22Rv1 (cell line): Measurements from ENCODE around the gene ZBTB11.
"Not testable (repeated sequence)": the region's sequence is repeated elsewhere in the genome, so short reads cannot be mapped to it uniquely, and the experiment has no call there.

Source experiments
- H3K27ac ChIP-seq: fragments of 450-650 bp; 2 replicates; pipeline ENCODE4 v1.5.1; 2017
- CTCF ChIP-seq: fragments of 450-650 bp; IDR thresholded peaks from 2 replicates; pipeline ENCODE4 v1.5.1; 2017; ENCODE audit warnings: mild to moderate bottlenecking
- ZFX ChIP-seq: fragments of 450-650 bp; IDR thresholded peaks from 2 replicates; pipeline ENCODE4 v1.6.1; 2017; ENCODE audit warnings: antibody characterized with exemption, borderline replicate concordance

Gene ZBTB11

DNA sequence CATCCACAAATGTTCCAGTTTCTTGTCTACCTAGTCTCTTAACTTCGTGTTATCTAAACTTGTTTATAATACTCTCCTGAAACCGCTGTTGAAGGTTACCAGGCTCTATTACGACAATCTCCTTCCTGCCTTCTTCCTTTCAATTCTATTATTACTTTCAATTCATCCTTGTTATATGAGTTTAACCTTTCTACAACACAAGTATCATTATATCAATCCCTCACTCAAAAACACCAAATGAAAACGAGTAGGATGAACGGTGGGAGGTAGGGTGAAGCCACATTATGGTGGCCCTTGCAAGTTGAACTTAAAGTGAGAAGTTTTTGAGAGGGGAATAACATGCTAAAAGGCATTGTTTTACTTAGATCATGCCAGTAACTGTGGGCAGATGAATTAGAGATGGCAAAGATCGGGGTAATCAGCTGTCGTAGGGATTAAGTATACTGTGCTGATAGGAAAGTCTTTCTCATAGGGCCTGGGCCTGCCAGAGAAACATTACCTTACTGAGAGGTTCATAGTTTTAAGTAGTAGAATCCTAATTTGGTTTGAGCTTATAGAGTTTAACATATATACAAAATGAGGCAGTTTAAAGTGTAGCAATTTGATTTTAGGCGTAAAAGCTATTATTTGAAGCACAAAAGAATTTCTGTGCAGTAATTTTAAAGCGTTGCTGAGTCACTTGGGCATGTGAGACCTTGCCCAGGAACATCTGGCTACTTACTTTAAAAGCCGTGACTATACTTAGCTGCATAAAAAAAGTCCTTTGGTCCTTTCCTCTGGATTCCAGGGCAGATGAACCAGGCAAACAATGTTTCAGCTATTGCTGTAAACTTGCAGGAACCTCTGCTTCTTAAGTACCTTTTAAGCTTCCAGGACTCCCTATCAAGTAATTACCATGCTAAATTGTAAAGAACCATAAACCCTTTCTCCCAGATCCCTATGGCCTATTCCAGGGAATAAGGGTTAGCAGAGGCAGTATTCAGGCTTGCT, 44.2 kb upstream of the ZBTB11 start:
- TF ChIP-seq CTCF (no peak), ZFX (no peak)
- H3K27ac ChIP-seq = 0 out of 2 replicates have a peak overlapping the region, but pooled peaks have one; percentile 18

DNA sequence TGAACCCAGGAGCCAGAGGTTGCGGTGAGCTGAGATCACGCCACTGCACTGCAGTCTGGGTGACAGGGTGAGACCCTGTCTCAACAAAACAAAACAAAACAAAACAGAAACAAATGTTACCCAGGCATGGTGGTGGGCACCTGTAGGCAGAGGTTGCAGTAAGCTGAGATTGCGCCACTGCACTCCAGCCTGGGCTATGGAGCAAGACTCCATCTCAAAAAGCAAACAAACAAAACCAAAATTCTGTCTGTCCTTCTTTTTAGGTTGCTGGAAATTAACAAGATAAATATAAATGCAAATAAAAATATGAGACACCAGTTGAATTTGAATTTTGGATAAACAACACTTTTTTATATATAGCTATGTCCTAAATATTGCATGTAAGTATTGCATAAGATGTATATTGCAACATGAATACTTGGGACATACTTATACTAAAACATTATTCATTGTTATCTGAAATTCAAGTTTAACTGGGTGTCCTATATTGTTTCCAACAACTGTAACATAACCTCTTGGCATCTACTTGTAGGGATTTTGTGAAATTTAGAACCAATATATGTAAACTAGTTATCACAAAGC, 42.8 kb upstream of the ZBTB11 start:
- no peak for TF ChIP-seq CTCF
- TF ChIP-seq ZFX = no peak
- H3K27ac ChIP-seq = no peak overlapping the region

- H3K27ac ChIP-seq = no peak overlapping the region
- TF ChIP-seq ZFX = no peak
- TF ChIP-seq CTCF = no peak
These were observed 41.5 kb upstream of the ZBTB11 start for GRCh38 chr3:101718455-101718854.

- H3K27ac ChIP-seq = no peak overlapping the region
- no peak for TF ChIP-seq ZFX
- TF ChIP-seq CTCF = no peak
These were observed 32.2 kb upstream of the ZBTB11 start for GRCh38 chr3:101709126-101709525.

DNA sequence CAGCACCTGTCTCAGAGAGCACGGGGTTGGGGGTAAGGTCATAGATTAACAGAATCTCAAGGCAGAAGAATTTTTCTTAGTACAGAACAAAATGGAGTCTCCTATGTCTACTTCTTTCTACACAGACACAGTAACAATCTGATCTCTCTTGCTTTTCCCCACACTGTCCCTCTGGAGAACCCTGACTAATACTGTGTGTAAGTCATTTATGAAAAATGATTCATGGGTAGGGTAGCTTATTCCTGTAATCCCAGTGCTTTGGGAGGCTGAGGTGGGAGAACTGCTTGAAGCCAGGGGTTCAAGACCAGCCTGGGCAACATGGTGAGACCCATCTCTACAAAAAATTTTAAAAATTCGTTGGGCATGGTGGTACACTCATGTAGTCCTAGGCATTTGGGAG, 27.7 kb upstream of the ZBTB11 start:
- not testable (repeated sequence) for H3K27ac ChIP-seq

DNA sequence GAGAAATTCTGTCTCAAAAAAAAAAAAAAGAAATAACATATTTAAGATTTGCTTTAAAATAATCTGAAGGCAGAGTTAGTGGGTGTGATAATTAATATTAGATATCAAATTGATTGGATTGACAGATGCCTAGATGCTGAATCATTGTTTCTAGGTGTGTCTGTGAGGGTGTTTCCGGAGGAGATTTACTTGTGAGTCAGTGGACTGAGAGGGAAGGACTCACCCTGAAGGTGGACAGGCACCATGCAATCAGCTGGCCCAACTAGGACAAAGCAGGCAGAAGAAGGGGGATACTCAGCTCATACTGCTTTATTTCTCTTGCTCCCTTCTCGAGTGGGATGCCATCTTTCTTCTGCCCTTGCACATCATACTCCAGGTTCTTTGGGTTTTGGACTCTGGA, 26.2 kb upstream of the ZBTB11 start:
- H3K27ac ChIP-seq = no peak overlapping the region
- TF ChIP-seq ZFX (no peak), CTCF (no peak)

GRCh38 chr3:101702726-101703125, 25.8 kb upstream of the ZBTB11 start:
- TF ChIP-seq ZFX = no peak
- TF ChIP-seq CTCF = no peak

More at GRCh38 chr3:101702726-101703125, 25.8 kb upstream of the ZBTB11 start:
- H3K27ac ChIP-seq = no peak overlapping the region
